PC-9 (cell line): Measurements from ENCODE around the gene PIK3R4. TPM values are rescaled to one million over a fixed set of nuclear protein-coding genes. Genes with fewer than 3 reads are reported as not detected.

ENCODE experiments used
- BruUV-seq: library from RNA; stranded (reverse); fragments of 400-500 nt; replicated peaks from 2 replicates; lab custom pipeline; 2021; lab: Mats Ljungman, UMichigan
- CTCF ChIA-PET: fragments of 300-600 bp; sonication (Branson Sonifier 250); formaldehyde crosslinking; loops from one replicate; lab custom pipeline; 2022; ENCODE audit warnings: antibody characterized with exemption; lab: Charles Lee
- POLR2A ChIA-PET: fragments of 300-600 bp; sonication (Branson Sonifier 250); formaldehyde crosslinking; loops from one replicate; lab custom pipeline; 2022; ENCODE audit warnings: antibody characterized with exemption; ENCODE audit not compliant: unreplicated experiment; lab: Charles Lee
- DNase-seq, 2 experiments: peaks; one replicate each; pipeline versions ENCODE4 v3.0.0 to v3.0.0-alpha.2; 2015 to 2022; ENCODE audit warnings: mixed read lengths in 1 of 2
- H2AFZ ChIP-seq: fragments of 200-600 bp; sonication (generic); 2 replicates; pipeline ENCODE4 v1.8.1; 2017; ENCODE audit warnings: antibody characterized with exemption
- H3F3A ChIP-seq: fragments of 200-600 bp; sonication (generic); 2 replicates; pipeline ENCODE4 v1.8.1; 2017; ENCODE audit warnings: antibody characterized with exemption, mild to moderate bottlenecking, low read depth; ENCODE audit not compliant: insufficient read depth
- H3K27ac ChIP-seq: fragments of 200-600 bp; sonication (generic); 2 replicates; pipeline ENCODE4 v1.6.1; 2016; ENCODE audit warnings: mixed run types
- H3K27me3 ChIP-seq: fragments of 200-600 bp; sonication (generic); 2 replicates; pipeline ENCODE4 v1.6.1; 2016; ENCODE audit warnings: low read depth, mixed run types; ENCODE audit not compliant: insufficient read depth
- H3K36me3 ChIP-seq: fragments of 200-600 bp; sonication (generic); 2 replicates; pipeline ENCODE4 v1.6.1; 2016; ENCODE audit warnings: low read depth, mixed run types
- H3K4me1 ChIP-seq: fragments of 200-600 bp; sonication (generic); replicated peaks from 2 replicates; pipeline ENCODE4 v1.6.1; 2016; ENCODE audit warnings: mixed run types; ENCODE audit not compliant: insufficient read depth
- H3K4me2 ChIP-seq: fragments of 200-600 bp; sonication (generic); 2 replicates; pipeline ENCODE4 v1.6.1; 2017; ENCODE audit warnings: mixed run types
- H3K4me3 ChIP-seq: fragments of 200-600 bp; sonication (generic); 2 replicates; pipeline ENCODE4 v1.6.1; 2016; ENCODE audit warnings: mixed run types
- H3K79me2 ChIP-seq: fragments of 200-600 bp; sonication (generic); 2 replicates; pipeline ENCODE4 v1.6.1; 2017; ENCODE audit warnings: low read depth, mixed run types
- H3K9me2 ChIP-seq: fragments of 200-600 bp; sonication (generic); 2 replicates; pipeline ENCODE4 v1.8.1; 2017; ENCODE audit warnings: mild to moderate bottlenecking; ENCODE audit not compliant: insufficient read depth
- H3K9me3 ChIP-seq: fragments of 200-600 bp; sonication (generic); 2 replicates; pipeline ENCODE4 v1.8.1; 2016; ENCODE audit warnings: low read depth; ENCODE audit not compliant: insufficient read depth
- H4K20me1 ChIP-seq: fragments of 200-600 bp; sonication (generic); 2 replicates; pipeline ENCODE4 v1.8.1; 2017; ENCODE audit not compliant: insufficient read depth
- CTCF ChIP-seq: fragments of 200-600 bp; sonication (generic); conservative IDR thresholded peaks from 2 replicates; pipeline ENCODE4 v1.6.1; 2017; ENCODE audit warnings: mixed run types, antibody characterized with exemption, mild to moderate bottlenecking, moderate library complexity
- EZH2 ChIP-seq: fragments of 200-600 bp; sonication (generic); IDR thresholded peaks from 2 replicates; pipeline ENCODE4 v1.8.0; 2017; ENCODE audit warnings: antibody characterized with exemption, low read depth
- intact Hi-C: fragments of 100-400 bp; cut with micrococcal nuclease; formaldehyde crosslinking; loops from one replicate; pipeline ENCODE4 v1.10.0; 2022; ENCODE audit not compliant: unreplicated experiment
- total RNA-seq: library from RNA; stranded (reverse); gene quantifications from 2 replicates; pipeline ENCODE4 v1.2.3, GENCODE V29; 2021

The PIK3R4 gene
- total RNA-seq, 1 experiment from 2014 or later, result 35.2 TPM

GRCh38 chr3:130758624-130759369 is 12.2 kb upstream of the PIK3R4 start:
- no peak overlapping the region for H3K4me3 ChIP-seq
- H3K36me3 ChIP-seq, result no peaks in the 10 kb centered on the region
- intact Hi-C loops, result loop anchor here (1.0 kb wide), 2 partner anchors 92 to 135 kb away; no protein-coding TSS in a partner anchor
- CTCF ChIA-PET, result no interaction called here
- H3K4me2 ChIP-seq, result no peak overlapping the region
- H3K9me2 ChIP-seq, result no peaks in the 10 kb centered on the region
- no peak overlapping the region for H2AFZ ChIP-seq
- no peak for DNase-seq
- POLR2A ChIA-PET, result no interaction called here
- no peaks in the 10 kb centered on the region for H4K20me1 ChIP-seq
- no peak for TF ChIP-seq EZH2
- TF ChIP-seq CTCF, result no peak
- no peak overlapping the region for H3K27ac ChIP-seq
- no peaks in the 10 kb centered on the region for H3K79me2 ChIP-seq
- peaks cover 5% of the 10 kb centered on the region for H3F3A ChIP-seq
- H3K9me3 ChIP-seq, result no peaks in the 10 kb centered on the region
- BruUV-seq, result no TSS peak
- no peaks in the 10 kb centered on the region for H3K27me3 ChIP-seq
- H3K4me1 ChIP-seq, result peaks cover 31% of the 10 kb centered on the region

DNA sequence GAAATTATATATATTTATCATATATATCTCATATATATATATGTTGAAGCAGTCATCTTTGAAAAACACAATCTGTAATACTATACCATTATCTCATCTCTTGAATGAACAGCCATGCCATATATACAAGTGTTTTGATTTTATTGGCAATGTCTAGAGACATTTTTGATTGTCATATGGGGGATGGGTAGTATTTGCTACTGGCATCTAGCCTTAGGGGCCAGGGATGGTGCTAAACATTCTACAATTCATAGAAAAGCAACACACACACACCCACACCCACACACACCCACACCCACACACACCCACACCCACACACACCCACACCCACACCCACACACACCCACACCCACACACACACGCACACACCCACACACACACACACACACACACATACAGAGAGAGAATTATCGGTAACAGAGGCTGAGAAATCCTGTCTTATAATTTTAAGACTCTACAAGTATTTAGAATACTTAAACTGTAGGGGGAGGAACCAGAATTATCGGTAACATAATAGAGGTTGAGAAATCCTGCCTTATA is 11.1 kb upstream of the PIK3R4 start:
- H3K36me3 ChIP-seq, result no peaks in the 10 kb centered on the region
- H3K27ac ChIP-seq, result no peak overlapping the region
- peaks cover 5% of the 10 kb centered on the region for H3F3A ChIP-seq
- intact Hi-C loops, result no loop called here
- no peak for TF ChIP-seq EZH2
- no peak for TF ChIP-seq CTCF
- ChIA-PET POLR2A (no interaction called here), CTCF (no interaction called here)
- H3K4me2 ChIP-seq, result no peak overlapping the region
- no peaks in the 10 kb centered on the region for H3K9me2 ChIP-seq
- H3K9me3 ChIP-seq, result no peaks in the 10 kb centered on the region
- no TSS peak for BruUV-seq
- no peaks in the 10 kb centered on the region for H3K27me3 ChIP-seq
- H3K4me1 ChIP-seq, result peaks cover 31% of the 10 kb centered on the region
- no peaks in the 10 kb centered on the region for H3K79me2 ChIP-seq
- no peak overlapping the region for H2AFZ ChIP-seq
- no peaks in the 10 kb centered on the region for H4K20me1 ChIP-seq
- no peak for DNase-seq
- no peak overlapping the region for H3K4me3 ChIP-seq

- DNase-seq, result peak; percentile 70 to 83
- no peaks in the 10 kb centered on the region for H4K20me1 ChIP-seq
- no TSS peak for BruUV-seq
- no peaks in the 10 kb centered on the region; the same call in 1 of the 2 replicates for H3F3A ChIP-seq
- no peaks in the 10 kb centered on the region for H3K36me3 ChIP-seq
- no peaks in the 10 kb centered on the region for H3K79me2 ChIP-seq
- H3K4me3 ChIP-seq, result no peak overlapping the region
- H3K4me1 ChIP-seq, result peaks cover 23% of the 10 kb centered on the region
- no peaks in the 10 kb centered on the region for H3K27me3 ChIP-seq
- POLR2A ChIA-PET, result interaction anchor here (0.6 to 1.0 kb wide), 4 partner anchors 8 to 138 kb away, joined by 3 to 11 read pairs (median 4); partner anchors contain the start of gene ATP2C1
- H2AFZ ChIP-seq, result peak overlapping the region; percentile 13; the same call in 1 of the 2 replicates
- CTCF ChIA-PET, result interaction anchor here (1.0 to 1.6 kb wide), 4 partner anchors 9 to 138 kb away, joined by 3 to 7 read pairs (median 4); partner anchors contain the start of genes ATP2C1 and PIK3R4
- H3K27ac ChIP-seq, result no peak overlapping the region
- peak overlapping the region; percentile 7; the same call in 1 of the 2 replicates for H3K4me2 ChIP-seq
- H3K9me3 ChIP-seq, result no peaks in the 10 kb centered on the region
- no peaks in the 10 kb centered on the region for H3K9me2 ChIP-seq
- TF ChIP-seq CTCF, result no peak
- intact Hi-C loops, result loop anchor here (1.0 kb wide), 2 partner anchors 8 to 138 kb away; no protein-coding TSS in a partner anchor
Measured at GRCh38 chr3:130755666-130756065, 9.0 kb upstream of the PIK3R4 start.
